Natural killer cell (primary cell): ENCODE data around the gene LIPT2. TPM values are rescaled to one million over a fixed set of nuclear protein-coding genes. Genes with fewer than 3 reads are reported as not detected.

Experiments
- ATAC-seq, 3 donors: fragments of 150-1000 bp in 2 of 3; fragments of 200-7000 bp in 1 of 3; cut with Tn5 transposase; 1 replicate in 1 of 3; 2 replicates in 2 of 3; pipeline ENCODE4 v1.10.0; 2021; ENCODE audit warnings: mild to moderate bottlenecking in 2 of 3, moderate library complexity in 2 of 3
- DNase-seq, 2 donors: peaks; one replicate each; pipeline versions ENCODE4 v3.0.0 to v3.0.0-alpha.2; 2013 to 2021; ENCODE audit warnings: mixed read lengths in 1 of 2
- H3K27ac ChIP-seq: one replicate; pipeline ENCODE4 v1.5.1; 2013; ENCODE audit warnings: mild to moderate bottlenecking, low read length
- H3K27me3 ChIP-seq: one replicate; pipeline ENCODE4 v1.6.1; 2013; ENCODE audit warnings: low read length; ENCODE audit not compliant: control insufficient read depth, insufficient read depth
- H3K36me3 ChIP-seq: one replicate; pipeline ENCODE4 v1.6.1; 2013; ENCODE audit warnings: low read length; ENCODE audit not compliant: control insufficient read depth, insufficient read depth
- H3K4me1 ChIP-seq: one replicate; pipeline ENCODE4 v1.6.1; 2013; ENCODE audit warnings: low read length; ENCODE audit not compliant: control insufficient read depth, insufficient read depth
- H3K4me3 ChIP-seq: one replicate; pipeline ENCODE4 v1.5.1; 2013; ENCODE audit warnings: low read length
- H3K9me3 ChIP-seq: one replicate; pipeline ENCODE4 v1.6.1; 2013; ENCODE audit warnings: low read length; ENCODE audit not compliant: control insufficient read depth, insufficient read depth
- H3K27ac Mint-ChIP-seq, 2 donors: one replicate each; pipeline ENCODE4 v1.8.0; 2022; ENCODE audit warnings: mild to moderate bottlenecking in 2 of 2, mixed read lengths in 2 of 2, moderate library complexity in 1 of 2
- H3K27me3 Mint-ChIP-seq, 2 donors: one replicate each; pipeline ENCODE4 v1.8.0; 2022; ENCODE audit warnings: low read depth in 2 of 2, mixed read lengths in 2 of 2
- H3K36me3 Mint-ChIP-seq: one replicate; pipeline ENCODE4 v1.8.0; 2022; ENCODE audit warnings: mixed read lengths
- H3K4me1 Mint-ChIP-seq, 2 donors: one replicate each; pipeline ENCODE4 v1.8.0; 2022; ENCODE audit warnings: mixed read lengths in 2 of 2
- H3K4me3 Mint-ChIP-seq: one replicate; pipeline ENCODE4 v1.8.0; 2022; ENCODE audit warnings: mild to moderate bottlenecking, moderate library complexity, mixed read lengths
- H3K9me3 Mint-ChIP-seq, 2 donors: one replicate each; pipeline ENCODE4 v1.8.0; 2022; ENCODE audit warnings: mixed read lengths in 2 of 2
- WGBS: methylation state at CpG from one replicate; pipeline ENCODE4 v1.1.7; 2013; ENCODE audit warnings: missing lambda C conversion rate; ENCODE audit not compliant: insufficient coverage; 5-methylcytosine and 5-hydroxymethylcytosine counted together
- intact Hi-C: fragments of 100-400 bp; cut with micrococcal nuclease; formaldehyde crosslinking; loops from one replicate; pipeline ENCODE4 v1.14.2; 2022
- total RNA-seq, 4 donors: library from RNA; stranded (reverse); fragments of 120-200 nt in 1 of 4; gene quantifications; one replicate each; pipeline versions ENCODE4 v1.2.3 to v1.2.4, GENCODE V29; 2013 to 2022
- TF ChIP-seq, protein P1 (sequence below): fragments of 200-600 bp; IDR thresholded peaks from one replicate; pipeline ENCODE4 v1.8.0; 2022; ENCODE audit warnings: antibody characterized with exemption

The LIPT2 gene
- total RNA-seq, 3 donors from 2014 or later (not counting 1 experiment from before 2014, with no cell fraction given) = 0.99 to 4.1 (median 3.1) TPM

DNA sequence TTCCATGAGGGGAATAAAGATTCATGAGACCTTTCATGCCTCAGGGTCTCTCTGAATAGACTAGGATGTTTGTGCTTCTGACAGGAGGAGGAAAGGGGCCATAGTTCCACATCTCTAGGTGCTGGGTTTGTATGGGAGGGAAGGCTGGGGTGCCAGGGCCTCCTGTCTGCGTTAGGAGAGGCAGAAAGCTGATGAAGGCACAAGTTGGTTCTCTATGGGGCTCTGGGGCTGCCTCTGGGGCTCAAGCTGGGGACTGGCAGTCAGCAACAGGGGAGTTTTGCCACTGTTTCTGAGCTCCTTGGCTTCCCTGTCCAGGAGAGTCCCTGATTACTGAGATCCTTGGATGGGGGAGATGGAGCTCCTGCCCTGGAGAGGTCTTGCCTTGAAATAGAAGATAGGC, 30.3 kb downstream of the LIPT2 start:
- TF ChIP-seq, protein P1, sequence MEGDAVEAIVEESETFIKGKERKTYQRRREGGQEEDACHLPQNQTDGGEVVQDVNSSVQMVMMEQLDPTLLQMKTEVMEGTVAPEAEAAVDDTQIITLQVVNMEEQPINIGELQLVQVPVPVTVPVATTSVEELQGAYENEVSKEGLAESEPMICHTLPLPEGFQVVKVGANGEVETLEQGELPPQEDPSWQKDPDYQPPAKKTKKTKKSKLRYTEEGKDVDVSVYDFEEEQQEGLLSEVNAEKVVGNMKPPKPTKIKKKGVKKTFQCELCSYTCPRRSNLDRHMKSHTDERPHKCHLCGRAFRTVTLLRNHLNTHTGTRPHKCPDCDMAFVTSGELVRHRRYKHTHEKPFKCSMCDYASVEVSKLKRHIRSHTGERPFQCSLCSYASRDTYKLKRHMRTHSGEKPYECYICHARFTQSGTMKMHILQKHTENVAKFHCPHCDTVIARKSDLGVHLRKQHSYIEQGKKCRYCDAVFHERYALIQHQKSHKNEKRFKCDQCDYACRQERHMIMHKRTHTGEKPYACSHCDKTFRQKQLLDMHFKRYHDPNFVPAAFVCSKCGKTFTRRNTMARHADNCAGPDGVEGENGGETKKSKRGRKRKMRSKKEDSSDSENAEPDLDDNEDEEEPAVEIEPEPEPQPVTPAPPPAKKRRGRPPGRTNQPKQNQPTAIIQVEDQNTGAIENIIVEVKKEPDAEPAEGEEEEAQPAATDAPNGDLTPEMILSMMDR = no peak
- ATAC-seq = no peak

DNA sequence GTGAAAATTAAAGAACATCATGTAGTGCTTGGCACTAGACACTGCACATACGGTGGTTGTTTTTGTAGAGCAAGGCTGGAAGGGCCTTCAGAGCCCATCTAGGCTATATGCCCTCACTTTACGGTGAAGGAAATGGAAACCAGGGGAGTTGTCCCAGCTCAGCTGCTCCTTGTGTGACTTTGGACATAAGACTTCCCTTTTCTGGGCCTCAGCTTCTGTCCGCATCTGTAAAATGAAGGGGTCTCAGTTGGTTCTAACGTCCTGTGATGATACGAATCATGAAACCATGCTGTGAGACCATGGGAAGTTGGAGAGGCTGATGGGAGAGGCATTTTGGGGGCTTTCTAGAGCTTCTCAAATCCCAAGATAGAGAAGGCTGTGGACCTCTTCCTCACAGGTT, 30.9 kb downstream of the LIPT2 start:
- TF ChIP-seq, protein P1 = no peak
- WGBS = 68% methylated on average over 5 of the region's 5 CpGs
- peaks cover 16 to 17% of the 10 kb centered on the region in 2 donors for H3K27me3 Mint-ChIP-seq
- no peaks in the 10 kb centered on the region for H3K4me1 Mint-ChIP-seq
- Histone ChIP-seq H3K27ac (no peak overlapping the region), H3K27me3 (peaks cover 4% of the 10 kb centered on the region), H3K4me1 (peaks cover 1% of the 10 kb centered on the region), H3K9me3 (no peaks in the 10 kb centered on the region), H3K36me3 (no peaks in the 10 kb centered on the region), H3K4me3 (no peak overlapping the region)
- intact Hi-C loops = no loop called here
- no peaks in the 10 kb centered on the region for H3K36me3 Mint-ChIP-seq
- H3K9me3 Mint-ChIP-seq = no peaks in the 10 kb centered on the region
- no peak overlapping the region for H3K4me3 Mint-ChIP-seq
- DNase-seq (no peak), ATAC-seq (no peak)
- no peak overlapping the region for H3K27ac Mint-ChIP-seq

More for the DNA sequence above, 30.3 kb downstream of the LIPT2 start:
- Mint-ChIP-seq H3K27me3 (peaks cover 22 to 23% of the 10 kb centered on the region in 2 donors), H3K27ac (no peak overlapping the region), H3K4me3 (no peak overlapping the region), H3K36me3 (no peaks in the 10 kb centered on the region), H3K4me1 (no peaks in the 10 kb centered on the region), H3K9me3 (no peaks in the 10 kb centered on the region)
- H3K4me1 ChIP-seq = peaks cover 3% of the 10 kb centered on the region
- peaks cover 4% of the 10 kb centered on the region for H3K27me3 ChIP-seq
- intact Hi-C loops = no loop called here
- no peak overlapping the region for H3K27ac ChIP-seq
- H3K36me3 ChIP-seq = no peaks in the 10 kb centered on the region
- H3K4me3 ChIP-seq = no peak overlapping the region
- WGBS = 71% methylated on average over 1 of the region's 1 CpG
- DNase-seq = no peak
- no peaks in the 10 kb centered on the region for H3K9me3 ChIP-seq

DNA sequence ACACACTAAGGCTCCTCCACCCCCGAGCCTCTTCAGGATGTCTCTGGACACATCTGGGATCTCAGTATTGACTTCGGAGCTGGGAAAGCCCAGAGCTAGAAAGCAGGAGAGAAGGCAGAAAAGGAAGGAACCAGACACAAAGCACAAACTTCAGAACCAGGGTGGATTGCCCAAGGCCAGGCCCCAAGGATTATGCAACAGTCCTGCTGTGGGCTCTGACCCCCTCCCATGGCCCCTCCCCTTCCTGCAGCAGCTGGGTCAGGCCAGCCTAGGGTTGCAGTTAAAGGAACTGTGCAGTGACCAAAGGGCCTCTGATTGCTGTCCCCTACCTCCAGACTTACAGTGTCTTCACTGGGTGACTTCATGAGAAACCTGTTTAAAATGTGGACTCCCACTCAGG, 31.5 kb downstream of the LIPT2 start:
- Mint-ChIP-seq H3K27me3 (peaks cover 14 to 15% of the 10 kb centered on the region in 2 donors), H3K9me3 (no peaks in the 10 kb centered on the region), H3K4me1 (no peaks in the 10 kb centered on the region), H3K4me3 (no peak overlapping the region), H3K36me3 (no peaks in the 10 kb centered on the region), H3K27ac (no peak overlapping the region)
- H3K4me1 ChIP-seq = no peaks in the 10 kb centered on the region
- ATAC-seq (peak in 2 of 3 donors; percentile 33 to 76), DNase-seq (no peak)
- intact Hi-C loops = no loop called here
- 67% methylated on average over 2 of the region's 2 CpGs for WGBS
- no peaks in the 10 kb centered on the region for H3K9me3 ChIP-seq
- no peaks in the 10 kb centered on the region for H3K36me3 ChIP-seq
- TF ChIP-seq, protein P1 = no peak
- H3K27me3 ChIP-seq = peaks cover 4% of the 10 kb centered on the region
- no peak overlapping the region for H3K4me3 ChIP-seq
- no peak overlapping the region for H3K27ac ChIP-seq

DNA sequence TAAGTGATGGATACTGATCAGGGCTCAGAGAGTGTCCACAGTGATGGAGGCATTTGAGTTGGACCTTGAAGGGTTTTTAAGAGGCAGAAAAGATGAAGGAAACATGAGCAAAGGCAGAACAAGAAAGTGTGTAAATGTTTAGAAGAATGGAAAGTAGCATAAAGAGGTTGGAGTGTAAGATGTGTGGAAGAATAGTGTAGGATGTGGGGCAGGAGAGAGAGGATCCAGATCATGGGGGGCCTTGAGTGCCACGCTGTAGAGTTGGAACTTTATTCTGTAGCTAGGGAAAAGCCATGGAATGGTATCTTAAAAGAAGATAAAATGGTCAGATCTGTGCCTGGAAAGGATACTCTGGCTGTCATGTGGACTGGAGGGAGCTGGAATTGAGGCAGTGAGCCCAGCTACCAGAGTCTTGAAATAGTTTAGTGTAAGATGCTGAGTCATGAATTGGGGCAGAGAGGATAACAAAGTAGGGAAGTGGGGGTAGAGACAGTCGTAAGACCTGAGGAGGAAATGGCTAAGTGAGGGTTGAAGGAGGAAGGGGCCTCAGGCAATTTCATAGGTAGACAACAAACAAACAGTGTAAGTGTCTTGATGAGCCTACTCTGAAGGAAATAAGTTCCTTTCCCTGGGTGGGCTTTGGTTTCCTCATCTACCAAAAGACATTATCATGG, 32.9 kb downstream of the LIPT2 start:
- H3K36me3 Mint-ChIP-seq = no peaks in the 10 kb centered on the region
- TF ChIP-seq, protein P1 = no peak
- no peak overlapping the region for H3K4me3 Mint-ChIP-seq
- intact Hi-C loops = no loop called here
- no peaks in the 10 kb centered on the region for H3K4me1 Mint-ChIP-seq
- Histone ChIP-seq H3K36me3 (no peaks in the 10 kb centered on the region), H3K4me3 (no peak overlapping the region), H3K27me3 (no peaks in the 10 kb centered on the region), H3K4me1 (no peaks in the 10 kb centered on the region), H3K9me3 (no peaks in the 10 kb centered on the region), H3K27ac (no peak overlapping the region)
- 51% methylated on average over 2 of the region's 2 CpGs for WGBS
- H3K9me3 Mint-ChIP-seq = no peaks in the 10 kb centered on the region
- peaks cover 3 to 7% of the 10 kb centered on the region in 2 donors for H3K27me3 Mint-ChIP-seq
- DNase-seq (no peak), ATAC-seq (peak in 1 of 3 donors; percentile 62)
- H3K27ac Mint-ChIP-seq = no peak overlapping the region
